Body of pancreas (tissue), 4 donors: ENCODE measurements around the gene MRPL45. TPM values are rescaled to one million over a fixed set of nuclear protein-coding genes. Genes with fewer than 3 reads are reported as not detected.

Experiments used
- ATAC-seq: fragments of 150-250 bp; one replicate; pipeline ENCODE4 v1.9.1; 2016
- DNase-seq, 4 donors: peaks; one replicate each; pipeline ENCODE4 v3.0.0-alpha.2; 2019
- H3K27ac ChIP-seq, 4 donors: fragments of 200-600 bp; sonication (generic); 1 replicate in 3 of 4; 2 replicates in 1 of 4; pipeline versions ENCODE4 v1.5.1 to v1.6.1; 2016 to 2019; ENCODE audit warnings: mild to moderate bottlenecking in 1 of 4, mixed read lengths in 1 of 4, moderate library complexity in 1 of 4
- H3K27me3 ChIP-seq, 2 donors: fragments of 200-600 bp; sonication (generic); one replicate each; pipeline ENCODE4 v1.6.0; 2016; ENCODE audit warnings: mild to moderate bottlenecking in 1 of 2
- H3K36me3 ChIP-seq, 2 donors: fragments of 200-600 bp; sonication (generic); replicated peaks in 1 of 2; 2 replicates each; pipeline ENCODE4 v1.5.1; 2016; ENCODE audit warnings: low read depth in 2 of 2; ENCODE audit not compliant: insufficient read depth in 1 of 2
- H3K4me1 ChIP-seq: fragments of 200-600 bp; sonication (generic); one replicate; pipeline ENCODE4 v1.6.0; 2016
- H3K4me3 ChIP-seq, 2 donors: fragments of 200-600 bp; sonication (generic); 1 replicate in 1 of 2; 2 replicates in 1 of 2; pipeline ENCODE4 v1.5.1; 2016 to 2019
- H3K9me3 ChIP-seq, 3 donors: fragments of 200-600 bp; sonication (generic); 1 replicate in 2 of 3; 2 replicates in 1 of 3; pipeline ENCODE4 v1.5.1; 2016
- CTCF ChIP-seq, 7 experiments: fragments of 450-650 bp in 4 of 7; fragments of 200-600 bp in 3 of 7; sonication (generic) in 3 of 7; IDR thresholded peaks; one replicate each; pipeline ENCODE4 v1.5.1; 2016 to 2019; ENCODE audit warnings: antibody characterized with exemption in 7 of 7
- POLR2A ChIP-seq, 3 donors: fragments of 450-650 bp; IDR thresholded peaks; one replicate each; pipeline ENCODE4 v1.6.1; 2016; ENCODE audit warnings: antibody characterized with exemption in 3 of 3, mild to moderate bottlenecking in 2 of 3
- WGBS, 2 donors: methylation state at CpG; one replicate each; pipeline ENCODE4 v1.1.5; 2017; 5-methylcytosine and 5-hydroxymethylcytosine counted together
- intact Hi-C: fragments of 100-400 bp; cut with DNase I; formaldehyde crosslinking; loops from one replicate; pipeline ENCODE4 v1.15.1; 2023
- total RNA-seq, 2 donors: library from RNA; depleted of rRNA; stranded (reverse); fragments of >200 nt; gene quantifications; one replicate each; pipeline ENCODE4 v1.1.0, GENCODE V29; 2016

MRPL45 gene
- total RNA-seq, 2 donors from 2014 or later, result 17.9 to 24.7 TPM

GRCh38 chr17:38333635-38334295 lies 36.8 kb downstream of the MRPL45 start:
- Histone ChIP-seq H3K4me1 (no peaks in the 10 kb centered on the region), H3K27ac (no peak overlapping the region), H3K36me3 (no peaks in the 10 kb centered on the region), H3K4me3 (no peak overlapping the region), H3K9me3 (no peaks in the 10 kb centered on the region), H3K27me3 (no peaks in the 10 kb centered on the region)
- intact Hi-C loops, result loop anchor here (10.0 kb wide), 1 partner anchor 151 kb away; no protein-coding TSS in a partner anchor
- DNase-seq (peak in 1 of 4 donors; percentile 35), ATAC-seq (no peak)
- TF ChIP-seq POLR2A (IDR thresholded peaks at IDR 0.05), result no peak
- peak in 5 of 7 experiments; percentile 19 to 30 (median 26) for TF ChIP-seq CTCF (IDR thresholded peaks at IDR 0.05)
- WGBS, 2 donors, result 42 to 46% methylated on average over 11 to 12 of the region's 12 CpGs

- H3K27me3 ChIP-seq, result no peaks in the 10 kb centered on the region
- no peak overlapping the region for H3K4me3 ChIP-seq
- intact Hi-C loops, result loop anchor here (10.0 kb wide), 1 partner anchor 150 kb away; no protein-coding TSS in a partner anchor
- WGBS, 2 donors, result 74 to 76% methylated on average over 15 to 23 of the region's 30 CpGs
- no peaks in the 10 kb centered on the region for H3K4me1 ChIP-seq
- no peak for TF ChIP-seq CTCF (IDR thresholded peaks at IDR 0.05)
- TF ChIP-seq POLR2A (IDR thresholded peaks at IDR 0.05), result no peak
- DNase-seq (no peak), ATAC-seq (no peak)
- H3K27ac ChIP-seq, result no peak overlapping the region
- no peaks in the 10 kb centered on the region for H3K9me3 ChIP-seq
- H3K36me3 ChIP-seq, result no peaks in the 10 kb centered on the region
Measured at GRCh38 chr17:38334480-38335364, 37.8 kb downstream of the MRPL45 start.

GRCh38 chr17:38336838-38337237 lies 39.9 kb downstream of the MRPL45 start:
- no peak overlapping the region for H3K4me3 ChIP-seq
- TF ChIP-seq CTCF (IDR thresholded peaks at IDR 0.05), result no peak
- no peak for TF ChIP-seq POLR2A (IDR thresholded peaks at IDR 0.05)
- H3K36me3 ChIP-seq, result no peaks in the 10 kb centered on the region
- DNase-seq (no peak), ATAC-seq (no peak)
- H3K27ac ChIP-seq, result no peak overlapping the region
- H3K4me1 ChIP-seq, result no peaks in the 10 kb centered on the region
- 84 to 85% methylated on average over 6 to 11 of the region's 11 CpGs for WGBS, 2 donors
- intact Hi-C loops, result loop anchor here (10.0 kb wide), 1 partner anchor 148 kb away; no protein-coding TSS in a partner anchor
- H3K9me3 ChIP-seq, result no peaks in the 10 kb centered on the region
- no peaks in the 10 kb centered on the region for H3K27me3 ChIP-seq

- TF ChIP-seq CTCF (IDR thresholded peaks at IDR 0.05) (no peak), POLR2A (IDR thresholded peaks at IDR 0.05) (no peak)
- 42 to 44% methylated on average over 5 of the region's 5 CpGs for WGBS, 2 donors
- Histone ChIP-seq H3K9me3 (no peaks in the 10 kb centered on the region), H3K27ac (no peak overlapping the region), H3K4me1 (no peaks in the 10 kb centered on the region), H3K4me3 (no peak overlapping the region), H3K36me3 (no peaks in the 10 kb centered on the region), H3K27me3 (no peaks in the 10 kb centered on the region)
- ATAC-seq (no peak), DNase-seq (no peak)
- intact Hi-C loops, result loop anchor here (10.0 kb wide), 1 partner anchor 147 kb away; no protein-coding TSS in a partner anchor
Measured at GRCh38 chr17:38338053-38338452, 41.1 kb downstream of the MRPL45 start.
